ENCODE data around the gene SLC16A3.
"Not testable (repeated sequence)": the region's sequence is repeated elsewhere in the genome, so short reads cannot be mapped to it uniquely, and the experiment has no call there.

DNA sequence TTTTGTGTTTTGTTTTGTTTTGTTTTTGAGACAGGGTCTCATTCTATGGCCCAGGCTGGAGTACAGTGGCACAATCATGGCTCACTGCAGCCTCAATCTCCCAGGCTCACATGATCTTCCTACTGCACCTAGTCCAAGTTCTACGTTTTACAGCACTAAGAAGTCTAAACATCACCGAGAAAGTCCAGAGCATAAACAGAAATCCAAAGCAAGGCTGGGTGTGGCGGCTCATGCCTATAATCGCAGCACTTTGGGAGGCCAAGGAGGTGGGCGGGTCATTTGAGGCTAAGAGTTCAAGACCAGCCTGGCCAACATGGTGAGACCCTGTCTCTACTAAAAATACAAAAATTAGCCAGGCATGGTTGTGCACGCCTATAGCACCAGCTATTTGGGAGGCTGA lies 35.8 kb upstream of the SLC16A3 start:
- TF ChIP-seq SMC3 (IDR thresholded peaks at IDR 0.05; ENCODE audit: borderline replicate concordance, low read length); POLR2A (IDR thresholded peaks at IDR 0.05; ENCODE audit: low read depth, low read length); SREBF1 (IDR thresholded peaks at IDR 0.05; ENCODE audit: low read length); BHLHE40 (IDR thresholded peaks at IDR 0.05; ENCODE audit: borderline replicate concordance in 1 of 2, low read depth in 2 of 2, low read length in 1 of 2); ZNF217 (IDR thresholded peaks at IDR 0.05); SRF (IDR thresholded peaks at IDR 0.05; ENCODE audit: low read depth in 2 of 2, low read length in 2 of 2); CREB1 (IDR thresholded peaks at IDR 0.05; ENCODE audit: low read depth); BMI1 (IDR thresholded peaks at IDR 0.05; ENCODE audit: borderline replicate concordance); POLR2AphosphoS5 (IDR thresholded peaks at IDR 0.05; ENCODE audit: low read length): not testable (repeated sequence)
- TF ChIP-seq, protein P1, sequence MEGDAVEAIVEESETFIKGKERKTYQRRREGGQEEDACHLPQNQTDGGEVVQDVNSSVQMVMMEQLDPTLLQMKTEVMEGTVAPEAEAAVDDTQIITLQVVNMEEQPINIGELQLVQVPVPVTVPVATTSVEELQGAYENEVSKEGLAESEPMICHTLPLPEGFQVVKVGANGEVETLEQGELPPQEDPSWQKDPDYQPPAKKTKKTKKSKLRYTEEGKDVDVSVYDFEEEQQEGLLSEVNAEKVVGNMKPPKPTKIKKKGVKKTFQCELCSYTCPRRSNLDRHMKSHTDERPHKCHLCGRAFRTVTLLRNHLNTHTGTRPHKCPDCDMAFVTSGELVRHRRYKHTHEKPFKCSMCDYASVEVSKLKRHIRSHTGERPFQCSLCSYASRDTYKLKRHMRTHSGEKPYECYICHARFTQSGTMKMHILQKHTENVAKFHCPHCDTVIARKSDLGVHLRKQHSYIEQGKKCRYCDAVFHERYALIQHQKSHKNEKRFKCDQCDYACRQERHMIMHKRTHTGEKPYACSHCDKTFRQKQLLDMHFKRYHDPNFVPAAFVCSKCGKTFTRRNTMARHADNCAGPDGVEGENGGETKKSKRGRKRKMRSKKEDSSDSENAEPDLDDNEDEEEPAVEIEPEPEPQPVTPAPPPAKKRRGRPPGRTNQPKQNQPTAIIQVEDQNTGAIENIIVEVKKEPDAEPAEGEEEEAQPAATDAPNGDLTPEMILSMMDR (IDR thresholded peaks at IDR 0.05 in 2 of 3, conservative IDR thresholded peaks at IDR 0.05 in 1 of 3; ENCODE audit: control insufficient read depth in 2 of 3, extremely low read depth in 1 of 3, insufficient read depth in 1 of 3, low read depth in 3 of 3, low read length in 3 of 3) = not testable (repeated sequence)
- TF ChIP-seq, protein P2, sequence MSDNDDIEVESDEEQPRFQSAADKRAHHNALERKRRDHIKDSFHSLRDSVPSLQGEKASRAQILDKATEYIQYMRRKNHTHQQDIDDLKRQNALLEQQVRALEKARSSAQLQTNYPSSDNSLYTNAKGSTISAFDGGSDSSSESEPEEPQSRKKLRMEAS (IDR thresholded peaks at IDR 0.05; ENCODE audit: low read depth, low read length) = not testable (repeated sequence)
- TF ChIP-seq, protein P3, sequence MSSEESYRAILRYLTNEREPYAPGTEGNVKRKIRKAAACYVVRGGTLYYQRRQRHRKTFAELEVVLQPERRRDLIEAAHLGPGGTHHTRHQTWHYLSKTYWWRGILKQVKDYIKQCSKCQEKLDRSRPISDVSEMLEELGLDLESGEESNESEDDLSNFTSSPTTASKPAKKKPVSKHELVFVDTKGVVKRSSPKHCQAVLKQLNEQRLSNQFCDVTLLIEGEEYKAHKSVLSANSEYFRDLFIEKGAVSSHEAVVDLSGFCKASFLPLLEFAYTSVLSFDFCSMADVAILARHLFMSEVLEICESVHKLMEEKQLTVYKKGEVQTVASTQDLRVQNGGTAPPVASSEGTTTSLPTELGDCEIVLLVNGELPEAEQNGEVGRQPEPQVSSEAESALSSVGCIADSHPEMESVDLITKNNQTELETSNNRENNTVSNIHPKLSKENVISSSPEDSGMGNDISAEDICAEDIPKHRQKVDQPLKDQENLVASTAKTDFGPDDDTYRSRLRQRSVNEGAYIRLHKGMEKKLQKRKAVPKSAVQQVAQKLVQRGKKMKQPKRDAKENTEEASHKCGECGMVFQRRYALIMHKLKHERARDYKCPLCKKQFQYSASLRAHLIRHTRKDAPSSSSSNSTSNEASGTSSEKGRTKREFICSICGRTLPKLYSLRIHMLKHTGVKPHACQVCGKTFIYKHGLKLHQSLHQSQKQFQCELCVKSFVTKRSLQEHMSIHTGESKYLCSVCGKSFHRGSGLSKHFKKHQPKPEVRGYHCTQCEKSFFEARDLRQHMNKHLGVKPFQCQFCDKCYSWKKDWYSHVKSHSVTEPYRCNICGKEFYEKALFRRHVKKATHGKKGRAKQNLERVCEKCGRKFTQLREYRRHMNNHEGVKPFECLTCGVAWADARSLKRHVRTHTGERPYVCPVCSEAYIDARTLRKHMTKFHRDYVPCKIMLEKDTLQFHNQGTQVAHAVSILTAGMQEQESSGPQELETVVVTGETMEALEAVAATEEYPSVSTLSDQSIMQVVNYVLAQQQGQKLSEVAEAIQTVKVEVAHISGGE (CRISPR knock-in tag; IDR thresholded peaks at IDR 0.05) = not testable (repeated sequence)
